ENCODE data around the gene PHACTR3.

Gene PHACTR3

DNA sequence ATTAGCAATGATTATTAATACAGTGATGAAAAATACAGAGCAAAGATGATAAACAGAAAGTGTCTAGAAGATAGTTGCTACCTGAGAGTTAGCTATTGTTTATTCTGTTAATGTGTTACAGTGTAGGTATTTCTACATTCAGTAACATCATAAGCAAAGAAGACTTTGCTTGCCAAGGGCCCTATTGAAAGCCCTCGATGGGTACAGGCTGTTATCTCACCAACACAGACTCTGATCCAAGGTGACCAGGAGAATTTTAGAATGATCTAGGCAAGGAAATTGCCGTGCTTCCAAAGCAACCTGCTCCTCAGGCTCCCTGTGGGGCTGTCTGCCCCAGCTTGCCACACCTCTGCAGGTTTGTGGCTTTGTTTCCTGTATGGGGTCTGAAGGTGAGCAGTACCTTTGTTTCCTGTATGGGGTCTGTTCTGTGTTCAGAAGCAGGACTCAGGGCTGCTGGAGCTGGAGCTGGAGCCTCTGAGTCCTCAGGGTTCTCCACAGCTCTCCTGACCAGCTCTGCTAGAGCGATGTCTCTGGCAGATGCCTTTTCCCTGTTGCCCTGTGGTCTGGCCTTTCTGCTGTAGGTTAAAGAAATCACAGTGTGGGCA, 32.5 kb downstream of the PHACTR3 start:
- DNase-seq (ENCODE audit: low read depth) = no peak
- H3K4me3 ChIP-seq (ENCODE audit: low read length) = no peak overlapping the region
- TF ChIP-seq, protein P1, sequence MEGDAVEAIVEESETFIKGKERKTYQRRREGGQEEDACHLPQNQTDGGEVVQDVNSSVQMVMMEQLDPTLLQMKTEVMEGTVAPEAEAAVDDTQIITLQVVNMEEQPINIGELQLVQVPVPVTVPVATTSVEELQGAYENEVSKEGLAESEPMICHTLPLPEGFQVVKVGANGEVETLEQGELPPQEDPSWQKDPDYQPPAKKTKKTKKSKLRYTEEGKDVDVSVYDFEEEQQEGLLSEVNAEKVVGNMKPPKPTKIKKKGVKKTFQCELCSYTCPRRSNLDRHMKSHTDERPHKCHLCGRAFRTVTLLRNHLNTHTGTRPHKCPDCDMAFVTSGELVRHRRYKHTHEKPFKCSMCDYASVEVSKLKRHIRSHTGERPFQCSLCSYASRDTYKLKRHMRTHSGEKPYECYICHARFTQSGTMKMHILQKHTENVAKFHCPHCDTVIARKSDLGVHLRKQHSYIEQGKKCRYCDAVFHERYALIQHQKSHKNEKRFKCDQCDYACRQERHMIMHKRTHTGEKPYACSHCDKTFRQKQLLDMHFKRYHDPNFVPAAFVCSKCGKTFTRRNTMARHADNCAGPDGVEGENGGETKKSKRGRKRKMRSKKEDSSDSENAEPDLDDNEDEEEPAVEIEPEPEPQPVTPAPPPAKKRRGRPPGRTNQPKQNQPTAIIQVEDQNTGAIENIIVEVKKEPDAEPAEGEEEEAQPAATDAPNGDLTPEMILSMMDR (IDR thresholded peaks at IDR 0.05; ENCODE audit: insufficient read depth, low read depth, low read length, missing control alignments) = no peak

DNA sequence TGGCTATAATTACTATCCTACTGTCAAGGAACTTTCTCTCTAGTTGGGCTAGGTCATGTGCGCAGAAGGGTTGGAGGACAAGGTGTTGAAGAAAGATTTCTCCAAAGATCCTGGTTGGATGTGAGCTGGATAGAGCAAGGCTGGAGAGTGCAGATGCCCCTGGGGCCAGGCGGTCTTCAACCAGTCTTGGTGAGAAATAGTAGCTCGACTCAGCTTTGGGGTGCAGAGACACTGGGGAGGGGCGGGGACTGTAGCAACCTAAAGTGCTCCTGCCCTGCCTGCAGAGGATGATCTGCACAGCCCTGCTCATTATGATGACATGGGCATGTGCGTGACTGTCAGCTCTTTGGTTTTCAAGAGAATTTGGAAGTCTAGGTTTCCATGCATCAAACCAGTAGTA, 35.9 kb downstream of the PHACTR3 start:
- no peak for DNase-seq (ENCODE audit: low read depth)
- TF ChIP-seq, protein P1 (IDR thresholded peaks at IDR 0.05; ENCODE audit: insufficient read depth, low read depth, low read length, missing control alignments) = no peak
- H3K4me3 ChIP-seq (ENCODE audit: low read length) = no peak overlapping the region

DNA sequence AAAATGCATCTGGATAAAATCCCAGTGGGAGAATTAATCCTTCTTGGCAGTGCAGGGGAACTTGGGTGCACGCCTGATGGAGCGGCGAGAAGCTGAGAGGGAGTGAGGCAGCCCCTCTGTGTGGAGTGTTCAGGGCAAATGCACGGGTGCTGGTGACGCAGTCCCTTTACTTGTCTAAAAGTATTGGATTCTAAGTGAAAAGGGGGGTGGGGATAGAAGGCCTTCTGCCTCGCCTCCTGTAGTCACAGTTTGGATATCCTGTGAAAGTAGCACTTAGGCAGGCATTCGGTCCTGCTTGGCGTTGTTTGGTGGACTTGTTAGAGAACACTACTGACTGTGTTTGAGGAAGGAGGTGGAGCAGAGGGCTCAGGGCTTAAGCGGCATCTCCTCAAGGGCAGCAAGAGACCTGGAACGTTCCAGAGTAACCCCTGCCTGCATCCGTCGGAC, 39.3 kb downstream of the PHACTR3 start:
- no peak for DNase-seq (ENCODE audit: low read depth)
- no peak overlapping the region for H3K4me3 ChIP-seq (ENCODE audit: low read length)
- TF ChIP-seq, protein P1 (IDR thresholded peaks at IDR 0.05; ENCODE audit: insufficient read depth, low read depth, low read length, missing control alignments) = no peak

DNA sequence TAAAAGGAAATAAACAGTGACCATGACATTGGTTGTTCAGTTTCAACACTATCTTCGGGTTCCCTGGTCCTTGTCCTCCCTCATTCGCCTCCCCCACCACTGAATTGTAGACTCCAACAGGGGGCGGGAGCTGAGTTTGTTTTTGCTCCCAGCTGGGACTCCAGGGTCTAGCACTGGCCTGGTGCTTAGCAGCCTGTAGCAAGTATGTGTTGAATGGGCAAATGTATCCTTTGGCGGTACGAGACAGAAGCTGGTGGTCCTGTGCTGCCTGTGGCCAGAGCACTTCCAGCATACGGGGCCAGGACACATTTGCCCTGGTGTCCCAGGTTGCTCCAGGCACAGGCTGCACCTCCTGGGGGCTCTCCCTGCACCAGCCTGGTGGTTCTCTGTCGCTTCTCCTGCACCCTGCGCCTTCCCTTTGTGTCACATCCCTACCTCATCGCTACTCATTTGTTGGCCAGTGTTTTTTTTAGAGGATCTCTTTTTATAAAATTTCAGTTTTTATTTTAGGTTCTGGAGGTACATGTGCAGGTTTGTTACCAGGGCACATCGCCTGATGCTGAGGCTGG, 40.1 kb downstream of the PHACTR3 start:
- H3K4me3 ChIP-seq (ENCODE audit: low read length) = no peak overlapping the region
- TF ChIP-seq, protein P1 (IDR thresholded peaks at IDR 0.05; ENCODE audit: insufficient read depth, low read depth, low read length, missing control alignments) = no peak
- no peak for DNase-seq (ENCODE audit: low read depth)

DNA sequence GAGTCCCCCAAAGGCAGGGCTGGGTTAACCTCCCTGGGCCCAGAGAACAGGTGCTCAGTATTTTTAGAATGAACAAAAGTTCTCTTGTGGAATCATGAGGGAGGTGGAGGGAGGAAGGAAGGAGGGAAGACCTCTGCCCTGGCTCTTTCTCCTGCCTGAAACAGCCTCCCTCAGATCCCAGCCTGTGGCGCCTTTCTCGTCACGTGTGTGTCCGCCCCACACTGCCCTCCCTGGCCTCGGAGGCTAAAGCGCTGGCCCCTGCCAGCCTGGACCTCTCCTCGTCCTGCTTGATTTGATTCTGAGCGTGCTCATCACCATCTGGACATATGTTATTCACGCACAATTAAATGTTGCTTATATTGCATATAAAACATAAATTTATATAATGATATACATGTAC, 40.9 kb downstream of the PHACTR3 start:
- H3K4me3 ChIP-seq (ENCODE audit: low read length) = no peak overlapping the region
- TF ChIP-seq, protein P1 (IDR thresholded peaks at IDR 0.05; ENCODE audit: insufficient read depth, low read depth, low read length, missing control alignments) = no peak
- no peak for DNase-seq (ENCODE audit: low read depth)

DNA sequence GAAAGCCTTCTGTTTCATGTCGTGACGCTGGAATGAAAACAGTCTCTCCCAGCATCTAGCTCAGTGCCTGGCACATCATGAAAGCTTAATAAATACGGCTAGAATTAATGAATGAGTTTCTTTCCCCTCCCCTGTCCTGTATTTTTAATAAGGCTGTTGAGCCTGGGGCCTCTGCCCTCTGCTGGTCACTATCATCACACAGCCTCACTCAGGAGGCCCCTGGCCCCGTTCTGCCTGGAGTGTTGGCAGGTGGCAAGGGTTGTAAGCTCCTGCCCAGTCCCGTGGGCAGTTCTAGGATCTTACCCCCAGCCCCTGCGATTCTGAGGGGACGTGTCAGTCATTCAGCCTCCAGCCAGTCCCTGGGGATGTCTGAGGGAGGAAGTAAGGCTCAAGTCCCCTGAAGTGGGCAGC, 41.4 kb downstream of the PHACTR3 start:
- TF ChIP-seq, protein P1 (IDR thresholded peaks at IDR 0.05; ENCODE audit: insufficient read depth, low read depth, low read length, missing control alignments) = no peak
- H3K4me3 ChIP-seq (ENCODE audit: low read length) = no peak overlapping the region

DNA sequence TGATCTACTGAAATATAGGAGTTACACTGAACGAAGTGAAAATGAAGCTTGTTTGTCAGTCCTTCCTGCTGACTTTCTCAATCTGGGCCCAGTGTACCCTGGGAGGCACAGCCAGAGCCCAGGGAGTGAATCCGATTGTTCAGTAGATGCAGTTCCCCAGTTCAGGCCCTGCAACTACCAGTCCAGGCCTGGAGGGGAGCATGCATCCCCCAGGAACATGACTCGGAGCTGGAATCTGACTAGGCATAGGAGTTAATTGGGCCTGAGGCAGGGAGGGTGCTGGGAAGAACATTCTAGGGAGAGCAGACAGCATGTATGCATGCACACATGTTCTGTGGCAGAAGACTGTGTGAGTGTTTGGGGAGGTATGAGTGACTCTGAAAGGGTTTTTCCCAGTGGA, 42.1 kb downstream of the PHACTR3 start:
- no peak overlapping the region for H3K4me3 ChIP-seq (ENCODE audit: low read length)
- no peak for DNase-seq (ENCODE audit: low read depth)
- TF ChIP-seq, protein P1 (IDR thresholded peaks at IDR 0.05; ENCODE audit: insufficient read depth, low read depth, low read length, missing control alignments) = no peak

More for the DNA sequence above, 41.4 kb downstream of the PHACTR3 start:
- no peak for DNase-seq (ENCODE audit: low read depth)

Data from epithelial cell of esophagus (primary cell).